RWPE2 (cell line): ENCODE results near the gene PPP1R7.

Experiments used
- ATAC-seq: fragments of 200-7000 bp; cut with Tn5 transposase; 3 replicates; pipeline ENCODE4 v1.9.1; 2021; ENCODE audit warnings: low read depth
- DNase-seq: peaks from one replicate; pipeline ENCODE4 v3.0.0-alpha.2; 2020; ENCODE audit warnings: low spot score
- H3K27ac ChIP-seq: fragments of 450-650 bp; 2 replicates; pipeline ENCODE4 v1.5.1; 2017; ENCODE audit warnings: mild to moderate bottlenecking; ENCODE audit not compliant: poor library complexity, severe bottlenecking
- H3K27me3 ChIP-seq: fragments of 250-450 bp; sonication (Bioruptor Pico); 2 replicates; pipeline ENCODE4 v1.5.1; 2021; ENCODE audit warnings: mild to moderate bottlenecking, moderate library complexity; ENCODE audit not compliant: insufficient read depth, poor library complexity, severe bottlenecking
- H3K36me3 ChIP-seq: fragments of 250-450 bp; sonication (Bioruptor Pico); 2 replicates; pipeline ENCODE4 v1.5.1; 2020; ENCODE audit warnings: low read depth, mild to moderate bottlenecking, moderate library complexity
- H3K4me1 ChIP-seq: fragments of 250-450 bp; sonication (Bioruptor Pico); 2 replicates; pipeline ENCODE4 v1.5.1; 2021; ENCODE audit warnings: mild to moderate bottlenecking, moderate library complexity; ENCODE audit not compliant: insufficient read depth, poor library complexity, severe bottlenecking
- H3K4me3 ChIP-seq: fragments of 250-450 bp; sonication (Bioruptor Pico); 2 replicates; pipeline ENCODE4 v1.5.1; 2021; ENCODE audit warnings: mild to moderate bottlenecking, moderate library complexity; ENCODE audit not compliant: severe bottlenecking
- H3K9me3 ChIP-seq: fragments of 250-450 bp; sonication (Bioruptor Pico); 2 replicates; pipeline ENCODE4 v1.5.1; 2021; ENCODE audit warnings: mild to moderate bottlenecking, moderate library complexity; ENCODE audit not compliant: severe bottlenecking
- CTCF ChIP-seq: fragments of 450-650 bp; IDR thresholded peaks from one replicate; pipeline ENCODE4 v1.5.1; 2017; ENCODE audit warnings: mild to moderate bottlenecking, moderate library complexity; ENCODE audit not compliant: poor library complexity, severe bottlenecking

Gene PPP1R7

DNA sequence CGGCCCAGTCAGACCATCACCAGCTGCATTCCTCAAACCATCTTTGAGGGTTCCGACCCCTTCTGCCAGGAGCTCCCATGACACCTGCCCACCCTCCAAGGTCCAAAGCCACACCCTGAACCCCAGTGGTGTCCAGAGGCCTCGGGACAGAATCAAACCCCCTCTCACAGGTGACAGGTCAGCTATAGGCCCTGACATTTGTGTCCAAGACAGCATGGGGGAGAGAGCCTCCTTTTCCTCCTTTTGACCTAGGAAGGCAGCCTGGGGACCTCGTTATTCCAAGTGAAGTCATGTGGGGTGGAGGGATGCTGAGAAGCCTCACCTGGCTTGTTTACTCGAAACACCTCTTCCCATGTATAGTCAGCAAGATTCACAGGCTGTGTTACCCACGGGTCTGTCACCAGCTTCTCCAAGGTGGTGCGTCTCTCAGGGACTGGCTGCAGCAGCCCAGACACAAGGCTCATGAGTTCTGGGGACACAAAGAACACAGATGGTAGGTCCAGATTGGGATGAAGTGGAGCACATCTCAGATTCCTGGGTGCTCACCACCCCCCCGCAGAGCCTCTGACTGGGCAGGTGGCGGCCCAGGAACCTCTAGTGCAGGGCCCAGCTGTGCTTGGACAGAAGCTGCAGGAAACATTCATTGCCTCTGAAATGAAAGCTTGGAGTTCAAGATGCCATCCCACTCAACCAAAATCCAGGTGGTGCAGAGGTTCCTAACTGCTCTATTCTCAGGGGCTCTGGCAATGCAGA lies 43.1 kb upstream of the PPP1R7 start:
- Histone ChIP-seq H3K9me3 (no peaks in the 10 kb centered on the region), H3K4me1 (peaks cover 4% of the 10 kb centered on the region), H3K27ac (no peak overlapping the region), H3K4me3 (no peak overlapping the region), H3K36me3 (no peaks in the 10 kb centered on the region), H3K27me3 (no peaks in the 10 kb centered on the region)
- no peak for DNase-seq
- no peak for ATAC-seq
- TF ChIP-seq CTCF, result no peak

DNA sequence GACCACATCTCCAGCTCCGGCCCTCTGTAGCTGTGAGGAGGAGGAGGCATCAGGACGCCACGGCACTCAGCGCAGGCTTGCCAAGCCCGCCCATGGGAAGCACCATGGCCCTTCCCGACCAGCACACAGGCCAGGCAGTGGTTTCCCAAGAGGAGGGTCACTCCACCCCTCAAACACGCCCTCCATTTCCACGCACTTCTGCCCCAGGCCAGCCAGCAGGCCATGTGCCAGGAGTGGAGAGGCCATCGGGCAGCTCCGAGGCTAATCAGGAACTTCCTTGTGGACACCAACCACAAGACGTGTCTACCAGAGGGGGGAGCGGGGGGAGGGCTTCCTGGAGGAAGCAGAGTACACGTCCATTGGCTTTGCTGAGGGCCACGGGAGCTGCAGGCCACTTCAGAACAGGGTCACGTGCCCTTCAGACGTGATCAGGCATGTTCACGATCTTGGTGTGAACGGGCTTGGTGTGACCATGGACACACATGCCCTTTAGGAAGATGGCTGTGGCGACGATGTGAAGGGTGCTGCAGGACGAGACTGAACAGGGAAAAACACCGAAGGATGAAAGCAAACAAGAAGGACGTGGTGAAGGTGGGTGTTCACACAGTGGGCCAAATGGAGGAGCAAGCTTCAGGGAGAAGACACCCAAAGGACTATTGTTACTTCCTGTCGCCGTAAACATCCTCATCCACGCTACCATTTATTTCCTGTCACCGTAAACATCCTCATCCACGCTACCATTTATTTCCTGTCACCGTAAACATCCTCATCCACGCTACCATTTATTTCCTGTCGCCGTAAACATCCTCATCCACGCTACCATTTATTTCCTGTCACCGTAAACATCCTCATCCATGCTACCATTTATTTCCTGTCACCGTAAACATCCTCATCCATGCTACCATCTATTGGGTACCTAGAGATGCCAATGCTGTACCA lies 41.7 kb upstream of the PPP1R7 start:
- Histone ChIP-seq H3K9me3 (no peaks in the 10 kb centered on the region), H3K36me3 (peaks cover 5% of the 10 kb centered on the region; the same call in 1 of the 2 replicates), H3K27me3 (no peaks in the 10 kb centered on the region), H3K4me1 (no peaks in the 10 kb centered on the region), H3K27ac (no peak overlapping the region), H3K4me3 (no peak overlapping the region)
- TF ChIP-seq CTCF, result no peak
- DNase-seq (no peak), ATAC-seq (no peak)

GRCh38 chr2:241109210-241110088 lies 40.8 kb upstream of the PPP1R7 start:
- Histone ChIP-seq H3K36me3 (peaks cover 7% of the 10 kb centered on the region; the same call in 1 of the 2 replicates), H3K9me3 (no peaks in the 10 kb centered on the region), H3K4me1 (no peaks in the 10 kb centered on the region), H3K27ac (no peak overlapping the region), H3K27me3 (no peaks in the 10 kb centered on the region), H3K4me3 (no peak overlapping the region)
- DNase-seq (no peak), ATAC-seq (no peak)
- no peak for TF ChIP-seq CTCF

- no peaks in the 10 kb centered on the region for H3K4me1 ChIP-seq
- H3K27ac ChIP-seq, result no peak overlapping the region
- peaks cover 11% of the 10 kb centered on the region for H3K36me3 ChIP-seq
- TF ChIP-seq CTCF, result no peak
- no peak overlapping the region for H3K4me3 ChIP-seq
- H3K27me3 ChIP-seq, result no peaks in the 10 kb centered on the region
- peak; percentile 23; the same call in 1 of the 3 replicates for ATAC-seq
- DNase-seq, result no peak
- no peaks in the 10 kb centered on the region for H3K9me3 ChIP-seq
These were observed 40.1 kb upstream of the PPP1R7 start for GRCh38 chr2:241110089-241110606.
